Measurements from ENCODE around the gene FCMR. TPM values are rescaled to one million over a fixed set of nuclear protein-coding genes. Genes with fewer than 3 reads are reported as not detected.

FCMR gene
- total RNA-seq, 4 donors from 2014 or later = 2.5 to 3.3 (median 3.2) TPM; not detected in 1

GRCh38 chr1:206883876-206884275, 37.9 kb downstream of the FCMR start:
- no peak overlapping the region for H3K27ac ChIP-seq (replicated peaks in 1 of 4)
- no peaks in the 10 kb centered on the region for H3K36me3 ChIP-seq
- peaks cover 0 to 16% (median 0%) of the 10 kb centered on the region in 4 donors for H3K27me3 ChIP-seq
- no peak for DNase-seq (ENCODE audit: extremely low spot score)
- peaks cover 0 to 2% (median 0%) of the 10 kb centered on the region in 4 donors for H3K9me3 ChIP-seq
- intact Hi-C loops (cut with DNase I) = no loop called here
- no peaks in the 10 kb centered on the region for H3K4me1 ChIP-seq
- TF ChIP-seq CTCF (IDR thresholded peaks at IDR 0.05) = no peak
- TF ChIP-seq POLR2AphosphoS5 (IDR thresholded peaks at IDR 0.05) = no peak
- TF ChIP-seq POLR2A (IDR thresholded peaks at IDR 0.05; ENCODE audit: low read depth) = no peak
- TF ChIP-seq EP300 (IDR thresholded peaks at IDR 0.05) = no peak
- WGBS = 100% methylated on average over 2 of the region's 2 CpGs
- H3K4me3 ChIP-seq = no peak overlapping the region

- TF ChIP-seq POLR2AphosphoS5 (IDR thresholded peaks at IDR 0.05) (no peak), EP300 (IDR thresholded peaks at IDR 0.05) (no peak), POLR2A (IDR thresholded peaks at IDR 0.05; ENCODE audit: low read depth) (no peak), CTCF (IDR thresholded peaks at IDR 0.05) (no peak)
- Histone ChIP-seq H3K4me3 (no peak overlapping the region), H3K36me3 (no peaks in the 10 kb centered on the region), H3K27ac (replicated peaks in 1 of 4) (no peak overlapping the region), H3K27me3 (peaks cover 0 to 16% (median 0%) of the 10 kb centered on the region in 4 donors), H3K4me1 (no peaks in the 10 kb centered on the region), H3K9me3 (peaks cover 0 to 9% (median 3%) of the 10 kb centered on the region in 4 donors)
- 100% methylated on average over 1 of the region's 1 CpG for WGBS
- DNase-seq (ENCODE audit: extremely low spot score) = no peak
- intact Hi-C loops (cut with DNase I) = no loop called here
Measured at GRCh38 chr1:206883160-206883559, 38.6 kb downstream of the FCMR start.

- H3K4me1 ChIP-seq = no peaks in the 10 kb centered on the region
- WGBS = 78% methylated on average over 3 of the region's 3 CpGs
- no peak for DNase-seq (ENCODE audit: extremely low spot score)
- no peak overlapping the region for H3K4me3 ChIP-seq
- H3K9me3 ChIP-seq = peaks cover 0 to 13% (median 6%) of the 10 kb centered on the region in 4 donors
- TF ChIP-seq POLR2A (IDR thresholded peaks at IDR 0.05; ENCODE audit: low read depth) = no peak
- no peak for TF ChIP-seq CTCF (IDR thresholded peaks at IDR 0.05)
- TF ChIP-seq POLR2AphosphoS5 (IDR thresholded peaks at IDR 0.05) = no peak
- no peak for TF ChIP-seq EP300 (IDR thresholded peaks at IDR 0.05)
- peaks cover 0 to 12% (median 0%) of the 10 kb centered on the region in 4 donors for H3K27me3 ChIP-seq
- intact Hi-C loops (cut with DNase I) = no loop called here
- no peak overlapping the region for H3K27ac ChIP-seq (replicated peaks in 1 of 4)
- no peaks in the 10 kb centered on the region for H3K36me3 ChIP-seq
Measured at GRCh38 chr1:206882555-206882954, 39.2 kb downstream of the FCMR start.

- WGBS = 93% methylated on average over 3 of the region's 3 CpGs
- TF ChIP-seq POLR2AphosphoS5 (IDR thresholded peaks at IDR 0.05) (no peak), EP300 (IDR thresholded peaks at IDR 0.05) (no peak), CTCF (IDR thresholded peaks at IDR 0.05) (no peak), POLR2A (IDR thresholded peaks at IDR 0.05; ENCODE audit: low read depth) (no peak)
Measured at GRCh38 chr1:206880314-206880713, 41.4 kb downstream of the FCMR start.

GRCh38 chr1:206878456-206878855, 43.3 kb downstream of the FCMR start:
- H3K4me3 ChIP-seq = no peak overlapping the region
- TF ChIP-seq POLR2A (IDR thresholded peaks at IDR 0.05; ENCODE audit: low read depth) (no peak), CTCF (IDR thresholded peaks at IDR 0.05) (no peak), POLR2AphosphoS5 (IDR thresholded peaks at IDR 0.05) (no peak), EP300 (IDR thresholded peaks at IDR 0.05) (no peak)
- no peaks in the 10 kb centered on the region for H3K27me3 ChIP-seq
- no peak for DNase-seq (ENCODE audit: extremely low spot score)
- H3K4me1 ChIP-seq = no peaks in the 10 kb centered on the region
- intact Hi-C loops (cut with DNase I) = no loop called here
- H3K27ac ChIP-seq (replicated peaks in 1 of 4) = no peak overlapping the region
- H3K36me3 ChIP-seq = no peaks in the 10 kb centered on the region
- H3K9me3 ChIP-seq = peaks cover 0 to 22% (median 8%) of the 10 kb centered on the region in 4 donors

More at GRCh38 chr1:206880314-206880713, 41.4 kb downstream of the FCMR start:
- intact Hi-C loops (cut with DNase I) = no loop called here
- H3K4me1 ChIP-seq = no peaks in the 10 kb centered on the region
- H3K27ac ChIP-seq (replicated peaks in 1 of 4) = no peak overlapping the region
- H3K27me3 ChIP-seq = peaks cover 0 to 7% (median 0%) of the 10 kb centered on the region in 4 donors
- H3K36me3 ChIP-seq = no peaks in the 10 kb centered on the region
- H3K9me3 ChIP-seq = peaks cover 0 to 22% (median 8%) of the 10 kb centered on the region in 4 donors
- H3K4me3 ChIP-seq = no peak overlapping the region
- peak; percentile 60 for DNase-seq (ENCODE audit: extremely low spot score)
